GM12872 (cell line): Measurements from ENCODE around the gene KLHL22.

Experiments used
- CTCF ChIP-seq: IDR thresholded peaks from 3 replicates; pipeline ENCODE4 v1.5.1; 2011; ENCODE audit warnings: low read depth, mild to moderate bottlenecking, low read length, moderate library complexity; ENCODE audit not compliant: insufficient read depth

Gene KLHL22

GRCh38 chr22:20456064-20456721, 39.4 kb downstream of the KLHL22 start:
- TF ChIP-seq CTCF: peak; percentile 97

- TF ChIP-seq CTCF: no peak
Measured at GRCh38 chr22:20455709-20456063, 39.9 kb downstream of the KLHL22 start.

GRCh38 chr22:20453222-20453621, 42.4 kb downstream of the KLHL22 start:
- TF ChIP-seq CTCF: no peak

- TF ChIP-seq CTCF: no peak
Measured at GRCh38 chr22:20451920-20452319, 43.7 kb downstream of the KLHL22 start.

GRCh38 chr22:20450551-20450906, 45.1 kb downstream of the KLHL22 start:
- TF ChIP-seq CTCF: no peak

GRCh38 chr22:20449819-20450550, 45.6 kb downstream of the KLHL22 start:
- no peak for TF ChIP-seq CTCF

- TF ChIP-seq CTCF: no peak
Measured at GRCh38 chr22:20448630-20449029, 47.0 kb downstream of the KLHL22 start.
